Mesodermal cell (in vitro differentiated cells): Measurements from ENCODE around the gene GNPAT.

Experiments
- H3K27ac ChIP-seq: 2 replicates; pipeline ENCODE4 v1.7.0; 2013; ENCODE audit warnings: mild to moderate bottlenecking, low read depth, low read length, moderate library complexity; ENCODE audit not compliant: severe bottlenecking
- H3K36me3 ChIP-seq: 2 replicates; pipeline ENCODE4 v1.7.1; 2013; ENCODE audit warnings: mild to moderate bottlenecking, low read length, moderate library complexity; ENCODE audit not compliant: control insufficient read depth, insufficient read depth
- H3K4me1 ChIP-seq: one replicate; pipeline ENCODE4 v1.7.1; 2013; ENCODE audit warnings: mild to moderate bottlenecking, low read length; ENCODE audit not compliant: insufficient read depth, control insufficient read depth, poor library complexity, severe bottlenecking
- H3K4me3 ChIP-seq: 2 replicates; pipeline ENCODE4 v1.7.0; 2013; ENCODE audit warnings: low read length, control low read depth, mild to moderate bottlenecking; ENCODE audit not compliant: insufficient read depth, poor library complexity, severe bottlenecking; ENCODE audit errors: extremely low read depth
- H3K9me3 ChIP-seq: 2 replicates; pipeline ENCODE4 v1.7.1; 2013; ENCODE audit warnings: mild to moderate bottlenecking, low read length, moderate library complexity; ENCODE audit not compliant: control insufficient read depth
- WGBS, 2 experiments: methylation state at CpG; one replicate each; pipeline ENCODE4 v1.1.5; 2013; ENCODE audit warnings: missing lambda C conversion rate in 2 of 2; ENCODE audit not compliant: insufficient coverage in 2 of 2; 5-methylcytosine and 5-hydroxymethylcytosine counted together

GNPAT gene

DNA sequence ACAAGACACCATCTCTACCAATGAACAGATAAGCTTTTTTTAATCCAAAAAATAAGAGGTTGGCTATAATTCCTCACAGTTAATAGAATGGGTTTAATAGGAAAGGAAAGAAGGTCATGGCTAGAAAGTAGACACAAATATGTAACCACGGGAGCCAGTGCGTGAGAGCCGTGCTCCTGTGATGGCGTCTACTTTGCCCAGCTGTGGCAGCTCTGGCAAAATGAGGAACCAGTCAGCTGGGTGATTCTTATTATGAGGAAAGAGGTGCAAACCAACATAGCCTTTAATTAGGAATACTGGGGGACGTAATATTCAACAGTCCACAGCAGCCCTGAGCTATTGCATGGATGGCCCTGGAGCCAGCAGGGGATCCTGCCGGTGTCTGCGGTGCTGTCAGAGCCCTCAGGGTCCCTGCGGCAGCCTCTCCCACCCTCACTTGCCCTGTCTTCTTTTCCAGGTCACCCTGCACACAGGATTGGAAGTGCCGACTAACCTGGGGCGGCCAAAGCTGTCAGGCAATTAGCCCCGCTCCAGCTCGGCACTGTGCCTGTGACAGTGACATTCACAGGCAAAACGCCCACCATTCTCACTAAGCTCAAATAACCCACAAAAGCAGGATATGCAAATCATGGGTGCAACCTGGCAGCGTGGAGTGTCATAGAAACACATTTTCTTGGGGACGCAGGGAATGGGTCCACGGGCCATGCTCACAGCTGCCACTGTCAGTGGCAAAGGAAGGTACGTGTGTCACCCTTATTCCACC lies 25.9 kb upstream of the GNPAT start:
- Histone ChIP-seq H3K27ac (no peak overlapping the region), H3K4me3 (no peak overlapping the region), H3K4me1 (no peaks in the 10 kb centered on the region), H3K9me3 (no peaks in the 10 kb centered on the region), H3K36me3 (no peaks in the 10 kb centered on the region)
- 80% methylated on average over 12 to 16 of the region's 17 CpGs for WGBS, 2 experiments

- H3K4me3 ChIP-seq: no peak overlapping the region
- no peaks in the 10 kb centered on the region for H3K36me3 ChIP-seq
- no peaks in the 10 kb centered on the region for H3K4me1 ChIP-seq
- H3K27ac ChIP-seq: no peak overlapping the region
- H3K9me3 ChIP-seq: no peaks in the 10 kb centered on the region
- WGBS, 2 experiments: 74 to 75% methylated on average over 3 to 8 of the region's 10 CpGs
Observed at GRCh38 chr1:231215681-231216385, 25.2 kb upstream of the GNPAT start.

GRCh38 chr1:231216498-231216897 lies 24.5 kb upstream of the GNPAT start:
- WGBS, 2 experiments: 33 to 60% methylated on average over 2 to 4 of the region's 4 CpGs
- no peak overlapping the region for H3K4me3 ChIP-seq
- no peaks in the 10 kb centered on the region for H3K36me3 ChIP-seq
- H3K27ac ChIP-seq: no peak overlapping the region
- H3K9me3 ChIP-seq: no peaks in the 10 kb centered on the region
- H3K4me1 ChIP-seq: no peaks in the 10 kb centered on the region

DNA sequence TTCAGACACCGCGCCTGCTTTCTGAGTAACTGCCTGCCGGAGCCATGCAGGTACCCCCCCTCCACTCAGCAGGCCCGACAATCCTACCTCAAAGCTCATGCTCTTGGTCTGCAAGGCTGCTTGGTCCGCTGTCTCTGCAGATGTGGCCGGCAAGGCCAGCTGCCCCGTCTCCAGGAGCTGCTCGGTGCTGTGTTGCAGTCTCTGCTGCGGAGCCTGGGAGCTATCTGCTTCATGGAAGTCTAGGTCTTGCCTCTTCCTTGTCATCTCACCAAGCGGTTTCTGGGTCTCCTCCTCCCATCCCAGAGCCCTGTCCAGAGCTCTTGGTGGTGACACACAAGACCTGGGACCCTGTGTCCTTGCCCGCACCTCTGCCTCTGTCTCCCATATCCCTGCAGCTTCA lies 24.0 kb upstream of the GNPAT start:
- H3K36me3 ChIP-seq: no peaks in the 10 kb centered on the region
- WGBS, 2 experiments: 90% methylated on average over 10 to 11 of the region's 11 CpGs

DNA sequence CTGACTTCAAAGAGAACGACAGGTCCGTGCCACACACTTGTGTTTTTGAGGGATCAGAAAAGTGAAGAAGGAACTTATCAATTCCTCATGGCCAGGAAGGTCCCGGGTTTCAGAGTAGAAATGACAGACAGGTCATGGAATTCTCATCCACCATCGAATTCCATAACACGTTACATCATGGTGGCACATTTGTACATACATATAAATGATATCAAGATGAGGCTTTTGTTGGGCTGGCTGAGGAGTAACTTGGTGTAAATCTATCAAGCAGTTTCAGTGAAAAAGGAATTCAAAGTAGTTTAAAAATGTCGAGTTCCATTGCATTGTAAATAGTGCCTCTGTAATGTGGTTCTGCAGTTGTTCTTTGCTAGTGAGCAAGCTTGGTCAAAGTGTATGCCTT lies 22.9 kb upstream of the GNPAT start:
- peaks cover 3% of the 10 kb centered on the region for H3K36me3 ChIP-seq
- H3K4me1 ChIP-seq: no peaks in the 10 kb centered on the region
- WGBS, 2 experiments: 54 to 100% methylated on average over 1 to 2 of the region's 6 CpGs
- no peak overlapping the region for H3K27ac ChIP-seq
- H3K4me3 ChIP-seq: no peak overlapping the region
- no peaks in the 10 kb centered on the region for H3K9me3 ChIP-seq

More for the DNA sequence above, 24.0 kb upstream of the GNPAT start:
- H3K4me1 ChIP-seq: no peaks in the 10 kb centered on the region
- H3K9me3 ChIP-seq: no peaks in the 10 kb centered on the region
- no peak overlapping the region for H3K27ac ChIP-seq
- H3K4me3 ChIP-seq: no peak overlapping the region

DNA sequence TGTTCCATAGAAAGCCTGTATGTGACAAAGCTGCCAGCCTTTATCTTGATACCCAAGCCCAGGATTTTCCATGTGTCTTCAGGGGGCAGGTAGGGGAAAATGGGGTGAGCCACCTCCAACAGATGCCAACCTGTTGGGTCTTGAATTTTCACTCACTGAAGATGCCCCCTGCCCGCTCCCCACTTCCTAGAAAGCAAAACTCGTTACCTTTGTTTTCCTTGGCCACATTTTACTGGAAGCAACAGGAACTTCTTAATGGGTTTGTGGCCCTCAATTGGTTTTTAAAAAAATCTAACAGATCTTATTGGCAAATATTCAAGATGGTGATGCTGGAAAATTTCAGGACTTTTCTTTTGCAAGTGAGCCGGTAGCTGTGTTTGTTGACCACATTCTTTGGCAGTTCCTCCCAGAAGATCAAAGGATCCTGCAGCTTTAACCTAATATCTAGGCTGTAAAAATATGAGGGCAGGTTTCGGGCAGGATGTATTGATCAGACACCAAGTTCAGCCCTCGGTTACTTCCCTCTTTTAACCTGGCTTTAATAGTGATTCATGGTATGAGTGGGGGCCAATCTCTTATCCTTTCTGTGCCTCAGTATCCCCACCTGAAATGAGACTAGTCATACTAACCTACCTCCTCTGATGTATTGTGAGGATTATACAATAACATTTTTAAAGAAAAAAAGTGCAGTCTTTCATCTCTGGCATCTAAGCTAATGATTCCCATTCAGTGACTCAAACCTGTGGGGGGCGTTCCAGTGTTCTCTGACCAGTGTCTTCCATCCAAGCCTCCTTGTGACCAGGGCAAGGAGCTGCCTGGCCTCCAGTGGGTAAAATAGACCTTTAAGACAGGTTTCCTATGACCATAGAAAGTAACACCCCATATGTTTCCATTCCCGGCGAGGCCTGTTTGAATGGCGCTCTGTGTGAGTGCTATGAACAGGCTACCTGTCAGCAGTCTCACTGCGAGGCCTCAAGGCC lies 21.3 kb upstream of the GNPAT start:
- Histone ChIP-seq H3K9me3 (no peaks in the 10 kb centered on the region), H3K4me1 (no peaks in the 10 kb centered on the region), H3K27ac (no peak overlapping the region), H3K36me3 (peaks cover 16% of the 10 kb centered on the region), H3K4me3 (no peak overlapping the region)
- 82 to 100% methylated on average over 4 to 5 of the region's 10 CpGs for WGBS, 2 experiments

GRCh38 chr1:231220801-231221200 lies 20.2 kb upstream of the GNPAT start:
- Histone ChIP-seq H3K36me3 (peaks cover 26% of the 10 kb centered on the region), H3K4me3 (no peak overlapping the region), H3K27ac (no peak overlapping the region), H3K9me3 (no peaks in the 10 kb centered on the region), H3K4me1 (no peaks in the 10 kb centered on the region)
- 77 to 94% methylated on average over 5 to 10 of the region's 11 CpGs for WGBS, 2 experiments

GRCh38 chr1:231226156-231226555 lies 14.9 kb upstream of the GNPAT start:
- H3K4me1 ChIP-seq: no peaks in the 10 kb centered on the region
- peaks cover 51% of the 10 kb centered on the region for H3K36me3 ChIP-seq
- no peaks in the 10 kb centered on the region for H3K9me3 ChIP-seq
- 81 to 83% methylated on average over 7 of the region's 7 CpGs for WGBS, 2 experiments
- no peak overlapping the region for H3K4me3 ChIP-seq
- no peak overlapping the region for H3K27ac ChIP-seq

GRCh38 chr1:231231511-231231910 lies 9.5 kb upstream of the GNPAT start:
- H3K4me3 ChIP-seq: no peak overlapping the region
- no peaks in the 10 kb centered on the region for H3K4me1 ChIP-seq
- H3K9me3 ChIP-seq: no peaks in the 10 kb centered on the region
- peaks cover 21% of the 10 kb centered on the region for H3K36me3 ChIP-seq
- WGBS, 2 experiments: 98 to 100% methylated on average over 7 to 10 of the region's 10 CpGs
- H3K27ac ChIP-seq: no peak overlapping the region

DNA sequence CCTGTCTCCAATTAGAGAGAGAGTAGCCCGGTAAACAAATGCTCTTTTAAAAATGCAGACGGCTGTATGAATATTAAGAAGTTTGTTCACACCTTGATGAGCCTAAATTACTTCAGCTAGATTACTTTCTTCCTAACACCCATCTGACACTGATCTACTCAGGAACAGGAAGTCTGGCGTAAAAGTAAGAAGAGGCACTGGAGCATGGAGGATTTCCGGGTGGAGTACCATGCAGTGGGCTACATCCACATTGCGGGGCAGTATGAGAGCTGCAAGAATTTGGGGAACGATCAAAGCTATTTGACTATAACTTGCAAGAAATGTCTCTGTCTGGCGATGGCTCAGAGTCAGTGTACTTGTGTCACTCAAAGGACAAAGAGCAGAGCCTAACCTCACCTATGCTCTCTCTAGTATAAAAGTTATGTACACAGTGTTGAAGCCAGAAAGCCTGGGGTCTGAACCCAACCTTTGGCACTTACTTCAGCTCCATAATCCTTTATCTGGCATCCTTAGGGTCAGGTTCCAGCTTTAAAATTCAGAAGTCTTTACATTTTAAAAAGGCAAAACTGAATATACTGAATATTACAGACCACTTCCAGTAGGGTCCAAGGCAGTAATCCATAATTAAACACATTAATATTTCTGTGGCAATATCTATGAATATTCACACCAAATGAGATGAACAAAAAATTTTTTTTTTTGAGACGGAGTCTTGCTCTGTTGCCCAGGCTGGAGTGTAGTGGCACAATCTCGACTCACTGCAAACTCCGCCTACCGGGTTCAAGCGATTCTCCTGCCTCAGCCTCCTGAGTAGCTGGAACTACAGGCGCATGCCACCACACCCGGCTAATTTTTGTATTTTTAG lies 7.9 kb upstream of the GNPAT start:
- Histone ChIP-seq H3K4me3 (no peak overlapping the region), H3K9me3 (no peaks in the 10 kb centered on the region), H3K36me3 (peaks cover 26% of the 10 kb centered on the region), H3K27ac (no peak overlapping the region), H3K4me1 (no peaks in the 10 kb centered on the region)
- WGBS, 2 experiments: 98 to 99% methylated on average over 11 of the region's 14 CpGs
